Muscle layer of duodenum (tissue), 2 donors: ENCODE data around the gene ROBO2.

ENCODE experiments used
- H3K27ac ChIP-seq: one replicate; pipeline ENCODE4 v1.7.0; 2013; ENCODE audit warnings: mild to moderate bottlenecking, low read length
- H3K27me3 ChIP-seq: one replicate; pipeline ENCODE4 v1.7.0; 2013; ENCODE audit warnings: low read depth, mild to moderate bottlenecking, control low read depth, low read length
- H3K36me3 ChIP-seq, 2 donors: one replicate each; pipeline ENCODE4 v1.7.0; 2013; ENCODE audit warnings: low read length in 2 of 2, control low read depth in 1 of 2, mild to moderate bottlenecking in 1 of 2; ENCODE audit not compliant: insufficient read depth in 2 of 2, control insufficient read depth in 1 of 2
- H3K4me1 ChIP-seq, 2 donors: one replicate each; pipeline ENCODE4 v1.7.0; 2013; ENCODE audit warnings: low read length in 2 of 2, mild to moderate bottlenecking in 2 of 2, control low read depth in 1 of 2, moderate library complexity in 1 of 2; ENCODE audit not compliant: insufficient read depth in 2 of 2, control insufficient read depth in 1 of 2
- H3K4me3 ChIP-seq, 2 donors: one replicate each; pipeline ENCODE4 v1.7.0; 2013; ENCODE audit warnings: low read length in 2 of 2, low read depth in 1 of 2, mild to moderate bottlenecking in 1 of 2
- H3K9me3 ChIP-seq, 2 donors: one replicate each; pipeline ENCODE4 v1.7.0; 2013; ENCODE audit warnings: low read length in 2 of 2, control low read depth in 1 of 2, mild to moderate bottlenecking in 1 of 2; ENCODE audit not compliant: control insufficient read depth in 1 of 2
- donor health status: healthy.

ROBO2 gene

GRCh38 chr3:77342027-77342426 lies 302.1 kb downstream of the ROBO2 start:
- Histone ChIP-seq H3K27ac (no peak overlapping the region), H3K27me3 (no peaks in the 10 kb centered on the region), H3K4me3 (no peak overlapping the region), H3K4me1 (no peaks in the 10 kb centered on the region), H3K9me3 (no peaks in the 10 kb centered on the region), H3K36me3 (no peaks in the 10 kb centered on the region)

DNA sequence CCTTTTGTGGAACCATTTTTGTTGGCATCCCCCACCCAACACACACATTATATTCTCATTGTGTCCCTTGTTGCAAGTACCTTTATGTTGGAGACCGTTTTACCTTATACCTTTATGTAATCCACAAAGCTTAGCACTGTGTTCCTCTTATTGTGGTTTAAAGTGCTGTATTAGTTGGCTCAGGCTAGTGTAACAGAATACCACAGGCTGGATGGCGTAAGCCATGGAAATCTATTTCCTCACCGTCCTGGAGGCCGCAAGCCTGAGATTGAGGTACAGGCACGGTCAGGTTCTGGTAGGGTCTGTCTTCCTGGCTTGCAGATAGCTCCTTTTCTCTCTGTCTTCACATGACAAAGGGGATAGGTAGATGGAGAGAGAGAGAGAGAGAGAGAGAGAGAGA lies 302.8 kb downstream of the ROBO2 start:
- H3K36me3 ChIP-seq: no peaks in the 10 kb centered on the region
- H3K9me3 ChIP-seq: no peaks in the 10 kb centered on the region
- no peaks in the 10 kb centered on the region for H3K4me1 ChIP-seq
- no peak overlapping the region for H3K4me3 ChIP-seq
- H3K27ac ChIP-seq: no peak overlapping the region
- no peaks in the 10 kb centered on the region for H3K27me3 ChIP-seq

DNA sequence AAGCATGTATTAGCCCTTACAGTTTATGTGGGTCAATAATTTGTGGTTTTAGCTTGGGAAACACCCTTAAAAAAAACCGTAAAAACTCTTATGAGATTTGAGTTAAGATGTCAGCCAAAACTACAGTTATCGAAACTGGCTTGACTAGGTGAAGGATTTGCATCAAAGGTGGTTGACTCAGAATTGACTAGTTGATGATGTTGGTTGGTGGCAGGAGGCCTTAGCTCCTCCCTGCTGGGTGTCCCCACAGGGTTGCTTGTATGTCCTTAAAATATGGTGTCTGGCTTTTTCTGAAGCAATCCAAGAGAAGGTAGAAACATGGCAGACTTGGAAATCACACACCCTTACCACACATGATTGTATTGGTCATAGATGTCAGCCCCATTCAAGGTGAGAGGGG lies 305.1 kb downstream of the ROBO2 start:
- H3K9me3 ChIP-seq: no peaks in the 10 kb centered on the region
- no peak overlapping the region for H3K27ac ChIP-seq
- no peaks in the 10 kb centered on the region for H3K4me1 ChIP-seq
- no peaks in the 10 kb centered on the region for H3K27me3 ChIP-seq
- no peaks in the 10 kb centered on the region for H3K36me3 ChIP-seq
- H3K4me3 ChIP-seq: no peak overlapping the region

- Histone ChIP-seq H3K4me3 (no peak overlapping the region), H3K27ac (no peak overlapping the region), H3K36me3 (no peaks in the 10 kb centered on the region), H3K9me3 (no peaks in the 10 kb centered on the region), H3K4me1 (no peaks in the 10 kb centered on the region), H3K27me3 (no peaks in the 10 kb centered on the region)
These were observed 308.5 kb downstream of the ROBO2 start for GRCh38 chr3:77348244-77348855.

- H3K27ac ChIP-seq: no peak overlapping the region
- no peaks in the 10 kb centered on the region for H3K4me1 ChIP-seq
- H3K4me3 ChIP-seq: no peak overlapping the region
- no peaks in the 10 kb centered on the region for H3K36me3 ChIP-seq
- H3K27me3 ChIP-seq: no peaks in the 10 kb centered on the region
- H3K9me3 ChIP-seq: no peaks in the 10 kb centered on the region
These were observed 315.1 kb downstream of the ROBO2 start for GRCh38 chr3:77354958-77355357.

DNA sequence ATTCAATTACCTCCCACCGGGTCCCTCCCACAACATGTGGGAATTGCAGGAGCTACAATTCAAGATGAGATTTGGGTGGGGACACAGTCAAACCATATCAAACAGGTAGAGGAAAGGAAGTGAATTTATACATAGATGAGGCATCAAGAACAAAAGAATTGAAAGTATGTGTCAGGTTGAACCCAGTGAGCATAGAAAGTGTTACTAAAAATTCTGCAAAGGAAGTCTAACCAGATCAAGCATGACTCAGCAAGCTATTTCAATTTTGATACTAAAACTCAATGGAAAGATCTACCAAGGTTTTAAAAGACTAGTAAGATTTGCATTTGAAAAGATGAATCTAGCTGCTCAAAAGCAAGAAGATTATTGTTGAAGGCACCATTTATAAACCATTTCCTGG lies 323.0 kb downstream of the ROBO2 start:
- Histone ChIP-seq H3K4me1 (no peaks in the 10 kb centered on the region), H3K36me3 (no peaks in the 10 kb centered on the region), H3K9me3 (no peaks in the 10 kb centered on the region), H3K4me3 (no peak overlapping the region), H3K27me3 (no peaks in the 10 kb centered on the region), H3K27ac (no peak overlapping the region)

DNA sequence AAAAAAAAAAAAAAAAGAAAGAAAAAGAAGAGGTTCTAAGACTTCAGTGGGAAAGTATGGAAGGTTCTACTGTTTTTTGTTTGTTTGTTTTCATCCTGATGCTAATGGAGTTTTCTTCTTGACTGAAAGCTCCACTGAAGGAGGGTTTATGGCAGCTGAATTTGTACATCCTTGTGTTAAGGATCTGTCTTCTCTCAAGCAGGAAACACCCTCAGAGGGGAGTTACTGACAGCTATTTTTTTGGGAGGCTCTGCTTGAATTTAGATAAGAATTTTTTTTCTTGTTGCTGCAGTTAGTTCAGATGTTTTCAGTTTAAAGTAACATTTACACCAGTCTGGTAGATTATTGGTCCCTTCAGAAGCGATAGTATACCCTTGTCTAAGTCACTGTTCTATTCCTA lies 325.3 kb downstream of the ROBO2 start:
- no peak overlapping the region for H3K4me3 ChIP-seq
- H3K27me3 ChIP-seq: no peaks in the 10 kb centered on the region
- no peak overlapping the region for H3K27ac ChIP-seq
- H3K4me1 ChIP-seq: no peaks in the 10 kb centered on the region
- no peaks in the 10 kb centered on the region for H3K9me3 ChIP-seq
- H3K36me3 ChIP-seq: no peaks in the 10 kb centered on the region

DNA sequence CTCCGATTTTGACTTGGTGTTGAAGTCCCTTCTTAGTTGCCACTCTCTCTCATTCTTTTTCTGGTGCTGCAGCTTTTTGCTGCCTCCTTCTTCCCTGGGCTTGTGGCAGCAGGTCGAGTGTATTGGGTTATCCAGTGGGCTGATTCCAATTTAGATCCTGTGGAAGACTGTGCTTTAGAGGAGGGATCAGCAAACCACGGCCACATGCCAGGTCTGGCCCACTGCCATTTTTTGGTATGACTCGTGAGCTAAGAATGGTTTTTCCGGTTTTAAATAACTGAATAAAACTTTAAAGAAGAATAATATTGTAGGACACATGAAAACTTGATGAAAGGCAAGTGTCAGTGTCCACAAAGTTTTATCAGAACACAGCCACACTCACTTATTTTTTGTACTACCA lies 330.5 kb downstream of the ROBO2 start:
- no peaks in the 10 kb centered on the region for H3K9me3 ChIP-seq
- H3K27ac ChIP-seq: no peak overlapping the region
- H3K36me3 ChIP-seq: no peaks in the 10 kb centered on the region
- H3K4me1 ChIP-seq: no peaks in the 10 kb centered on the region
- no peak overlapping the region for H3K4me3 ChIP-seq
- no peaks in the 10 kb centered on the region for H3K27me3 ChIP-seq

GRCh38 chr3:77372018-77372417 lies 332.1 kb downstream of the ROBO2 start:
- Histone ChIP-seq H3K4me3 (no peak overlapping the region), H3K36me3 (no peaks in the 10 kb centered on the region)

DNA sequence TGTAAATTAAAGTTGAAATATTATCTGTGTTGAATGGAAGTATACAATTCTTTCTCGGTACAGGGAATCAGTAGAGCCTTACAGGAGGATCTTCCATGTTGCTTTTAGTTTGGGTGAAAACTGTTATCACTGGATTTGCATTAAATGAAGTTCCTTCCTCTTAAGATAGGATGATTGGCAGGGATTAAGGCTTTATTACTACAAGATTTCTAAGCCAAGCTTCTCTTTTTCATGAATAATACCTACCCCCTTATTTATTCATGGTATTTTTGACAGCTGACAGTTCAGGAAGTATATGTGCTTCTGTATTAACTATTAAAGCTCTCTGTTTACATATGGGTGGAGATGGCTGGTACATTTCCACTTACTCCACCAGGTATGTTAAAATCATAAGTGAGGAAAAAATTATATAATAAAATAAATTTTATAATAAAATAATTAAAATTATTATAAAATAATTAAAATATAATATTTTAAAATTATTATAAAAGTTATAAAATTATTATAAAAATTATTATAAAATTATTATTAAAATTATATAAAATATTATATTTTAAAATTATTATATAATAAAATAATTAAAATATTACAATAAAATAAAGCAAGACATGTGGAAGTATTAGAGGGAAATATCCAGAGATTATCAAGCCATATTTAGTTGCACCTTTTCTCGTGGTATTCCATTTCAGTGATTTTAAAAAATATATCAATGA lies 332.9 kb downstream of the ROBO2 start:
- H3K4me3 ChIP-seq: no peak overlapping the region
- H3K27me3 ChIP-seq: no peaks in the 10 kb centered on the region
- H3K27ac ChIP-seq: no peak overlapping the region
- no peaks in the 10 kb centered on the region for H3K4me1 ChIP-seq
- no peaks in the 10 kb centered on the region for H3K9me3 ChIP-seq
- H3K36me3 ChIP-seq: no peaks in the 10 kb centered on the region

More at GRCh38 chr3:77372018-77372417, 332.1 kb downstream of the ROBO2 start:
- Histone ChIP-seq H3K27ac (no peak overlapping the region), H3K4me1 (no peaks in the 10 kb centered on the region), H3K27me3 (no peaks in the 10 kb centered on the region), H3K9me3 (no peaks in the 10 kb centered on the region)

DNA sequence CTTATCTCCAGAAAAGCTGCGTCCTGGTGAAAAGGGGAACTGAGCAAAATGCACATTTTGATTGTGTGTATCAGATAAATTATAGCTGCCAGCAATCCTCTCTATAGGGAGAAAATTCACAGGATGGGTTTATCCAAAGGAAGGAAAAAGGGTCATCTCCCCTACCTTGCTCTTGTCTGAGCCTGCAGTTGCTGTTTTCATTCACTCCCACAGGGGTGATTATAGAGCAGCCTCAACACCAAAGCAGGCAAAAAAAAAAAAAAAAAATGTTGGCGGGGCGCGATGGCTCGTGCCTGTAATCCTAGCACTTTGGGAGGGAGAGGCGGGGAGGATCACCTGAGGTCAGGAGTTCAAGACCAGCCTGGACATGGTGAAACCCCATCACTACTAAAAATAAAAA lies 333.7 kb downstream of the ROBO2 start:
- H3K27ac ChIP-seq: no peak overlapping the region
- H3K9me3 ChIP-seq: no peaks in the 10 kb centered on the region
- H3K27me3 ChIP-seq: no peaks in the 10 kb centered on the region
- H3K36me3 ChIP-seq: no peaks in the 10 kb centered on the region
- no peaks in the 10 kb centered on the region for H3K4me1 ChIP-seq
- no peak overlapping the region for H3K4me3 ChIP-seq

DNA sequence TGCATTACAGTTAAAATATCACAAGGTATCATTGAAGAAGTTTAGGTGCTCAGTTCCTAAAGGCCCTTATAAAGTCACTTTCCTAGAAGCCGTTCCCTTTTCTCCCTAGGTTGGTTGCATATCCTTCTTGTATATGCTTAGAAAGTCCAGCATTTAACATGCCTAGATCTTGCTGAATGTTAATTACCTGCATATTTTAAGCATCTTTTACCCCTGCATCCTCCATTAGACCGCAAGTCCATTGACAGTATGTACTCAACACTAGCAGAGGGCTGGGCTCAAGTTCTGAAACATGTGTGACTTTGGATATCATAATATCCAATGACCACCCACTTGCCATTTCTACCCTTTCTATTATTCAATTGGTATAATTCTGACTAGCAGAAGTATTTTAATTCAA lies 336.6 kb downstream of the ROBO2 start:
- Histone ChIP-seq H3K9me3 (no peaks in the 10 kb centered on the region), H3K27ac (no peak overlapping the region), H3K4me3 (no peak overlapping the region), H3K36me3 (no peaks in the 10 kb centered on the region), H3K27me3 (no peaks in the 10 kb centered on the region), H3K4me1 (no peaks in the 10 kb centered on the region)
